ENCODE data around the gene CNPY1.

DNA sequence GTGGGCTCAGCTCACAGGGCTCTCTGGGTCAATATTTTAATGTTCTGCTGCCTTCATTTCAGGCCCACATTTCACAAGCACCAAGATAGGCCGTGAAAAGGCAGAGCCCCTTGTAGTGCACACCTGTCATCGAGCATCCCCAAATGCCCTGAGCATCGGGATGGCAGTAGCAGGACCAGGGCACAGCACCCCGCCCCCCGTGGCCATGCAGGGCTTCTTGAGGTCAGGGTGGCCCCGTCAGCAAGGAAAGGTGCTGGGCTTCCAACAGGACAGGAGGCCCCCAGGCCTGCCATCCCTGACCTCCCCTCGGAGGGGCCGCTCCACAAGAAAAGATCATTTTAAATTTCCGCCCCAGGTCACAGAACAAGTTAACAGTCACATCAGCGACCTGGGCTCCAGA, 2.9 kb upstream of the CNPY1 start:
- TF ChIP-seq, protein P1, sequence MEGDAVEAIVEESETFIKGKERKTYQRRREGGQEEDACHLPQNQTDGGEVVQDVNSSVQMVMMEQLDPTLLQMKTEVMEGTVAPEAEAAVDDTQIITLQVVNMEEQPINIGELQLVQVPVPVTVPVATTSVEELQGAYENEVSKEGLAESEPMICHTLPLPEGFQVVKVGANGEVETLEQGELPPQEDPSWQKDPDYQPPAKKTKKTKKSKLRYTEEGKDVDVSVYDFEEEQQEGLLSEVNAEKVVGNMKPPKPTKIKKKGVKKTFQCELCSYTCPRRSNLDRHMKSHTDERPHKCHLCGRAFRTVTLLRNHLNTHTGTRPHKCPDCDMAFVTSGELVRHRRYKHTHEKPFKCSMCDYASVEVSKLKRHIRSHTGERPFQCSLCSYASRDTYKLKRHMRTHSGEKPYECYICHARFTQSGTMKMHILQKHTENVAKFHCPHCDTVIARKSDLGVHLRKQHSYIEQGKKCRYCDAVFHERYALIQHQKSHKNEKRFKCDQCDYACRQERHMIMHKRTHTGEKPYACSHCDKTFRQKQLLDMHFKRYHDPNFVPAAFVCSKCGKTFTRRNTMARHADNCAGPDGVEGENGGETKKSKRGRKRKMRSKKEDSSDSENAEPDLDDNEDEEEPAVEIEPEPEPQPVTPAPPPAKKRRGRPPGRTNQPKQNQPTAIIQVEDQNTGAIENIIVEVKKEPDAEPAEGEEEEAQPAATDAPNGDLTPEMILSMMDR (IDR thresholded peaks at IDR 0.05; ENCODE audit: poor library complexity): no peak
- no peak for TF ChIP-seq EZH2 (IDR thresholded peaks at IDR 0.05; ENCODE audit: borderline replicate concordance)

Measured in hepatocyte (in vitro differentiated cells).